HG02798 (cell line): ENCODE measurements around the gene CISD2.
"Not testable (repeated sequence)": the region's sequence is repeated elsewhere in the genome, so short reads cannot be mapped to it uniquely, and the experiment has no call there.

Experiments
- ATAC-seq: cut with Tn5 transposase; IDR thresholded peaks from one replicate; pipeline ENCODE4 v1.9.1; 2021; ENCODE audit warnings: mild to moderate bottlenecking; ENCODE audit not compliant: unreplicated experiment, poor library complexity

The CISD2 gene

DNA sequence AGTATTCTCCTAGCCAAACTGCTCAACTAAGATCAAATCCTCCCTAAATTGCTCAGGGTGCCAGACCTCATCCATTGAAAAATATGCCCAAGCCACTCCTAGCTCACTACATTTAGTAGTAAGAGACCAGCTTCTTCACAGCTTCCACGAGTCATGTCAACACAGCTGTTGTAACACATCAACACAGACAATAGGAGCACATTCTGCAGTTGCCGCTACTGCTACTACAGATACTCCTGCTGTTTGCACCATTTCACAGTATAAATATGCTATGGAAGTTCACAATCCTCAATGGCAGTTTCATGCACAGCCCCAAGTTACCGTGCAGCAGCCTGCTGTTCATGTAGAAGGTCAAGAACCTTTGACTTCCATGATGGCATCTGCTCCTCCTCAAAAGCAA, 28.8 kb downstream of the CISD2 start:
- not testable (repeated sequence) for ATAC-seq

DNA sequence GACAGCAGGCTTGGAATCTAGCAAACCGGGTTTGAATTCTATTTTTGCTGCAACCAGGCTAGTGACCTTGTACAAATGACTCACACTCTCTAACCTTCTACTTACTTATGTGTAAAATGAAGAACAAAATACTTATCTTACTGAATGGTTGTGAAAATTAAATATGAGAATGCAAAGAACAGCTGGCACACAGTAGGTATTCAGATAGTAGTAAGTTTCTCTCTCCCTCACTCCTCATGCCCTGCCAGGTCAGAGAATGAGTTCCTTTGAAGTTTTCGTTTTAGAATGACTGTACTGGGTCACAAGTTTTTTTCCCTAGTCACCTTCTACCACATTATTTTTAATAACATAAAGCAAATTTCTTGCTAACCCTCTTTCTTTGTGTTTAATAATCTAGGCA, 33.0 kb downstream of the CISD2 start:
- ATAC-seq, result no peak

DNA sequence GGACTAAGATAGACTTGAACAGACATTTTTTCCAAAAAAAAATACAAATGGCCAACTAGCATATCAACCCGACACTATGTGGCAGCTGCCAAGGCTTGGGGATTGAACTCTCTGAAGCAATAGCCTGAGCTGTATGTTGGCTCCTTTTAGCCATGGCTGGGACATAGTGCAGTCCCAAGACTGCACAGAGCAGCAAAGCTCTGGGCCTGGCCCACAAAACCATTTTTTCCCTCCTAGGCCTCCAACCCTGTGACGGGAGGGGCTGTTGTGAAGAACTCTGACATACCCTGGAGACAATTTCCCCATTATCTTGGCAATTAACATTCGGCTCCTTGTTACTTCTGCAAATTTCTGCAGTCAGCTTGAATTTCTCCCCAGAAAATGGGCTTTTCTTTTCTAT, 50.1 kb downstream of the CISD2 start:
- no peak for ATAC-seq

- ATAC-seq, result not testable (repeated sequence)
Measured at GRCh38 chr4:102919697-102920096, 50.9 kb downstream of the CISD2 start.

DNA sequence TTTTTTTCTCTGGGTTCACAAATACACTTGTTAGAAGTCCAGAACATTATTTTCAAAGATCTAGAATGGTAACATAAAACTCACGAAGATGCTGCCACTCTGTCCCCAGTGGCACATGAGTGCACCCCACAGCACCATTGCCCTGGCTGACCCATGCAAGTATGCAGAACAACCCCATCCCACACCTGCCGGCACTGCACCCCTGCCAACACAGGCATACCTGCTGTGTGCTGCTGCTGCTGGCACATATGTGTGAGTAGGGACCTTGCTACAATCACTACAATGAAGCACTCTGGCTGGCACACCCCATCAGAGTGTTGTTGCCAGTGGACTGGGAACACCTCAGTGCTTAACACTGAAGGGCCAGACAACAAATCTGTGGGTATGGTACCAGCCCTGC, 66.9 kb downstream of the CISD2 start:
- no peak for ATAC-seq

GRCh38 chr4:102938063-102938462, 69.3 kb downstream of the CISD2 start:
- ATAC-seq, result not testable (repeated sequence)
